Sigmoid colon (tissue), 7 donors: ENCODE results near the gene CDK18. TPM values are rescaled to one million over a fixed set of nuclear protein-coding genes. Genes with fewer than 3 reads are reported as not detected.

Experiments
- DNase-seq: peaks from one replicate; pipeline ENCODE4 v3.0.0-alpha.2; 2019
- H3K27ac ChIP-seq, 4 donors: fragments of 200-600 bp; sonication (generic); one replicate each; pipeline ENCODE4 v1.5.1; 2016 to 2019; ENCODE audit warnings: mild to moderate bottlenecking in 1 of 4
- H3K27me3 ChIP-seq, 3 donors: fragments of 200-600 bp; sonication (generic); one replicate each; pipeline ENCODE4 v1.5.1; 2019; ENCODE audit warnings: mild to moderate bottlenecking in 1 of 3
- H3K36me3 ChIP-seq, 4 donors: fragments of 200-600 bp; sonication (generic); one replicate each; pipeline ENCODE4 v1.5.1; 2016 to 2019
- H3K4me1 ChIP-seq, 4 donors: fragments of 200-600 bp; sonication (generic); one replicate each; pipeline ENCODE4 v1.5.1; 2017 to 2019
- H3K4me3 ChIP-seq, 4 donors: fragments of 200-600 bp; sonication (generic); one replicate each; pipeline ENCODE4 v1.5.1; 2017 to 2019; ENCODE audit warnings: mild to moderate bottlenecking in 2 of 4, moderate library complexity in 1 of 4
- H3K9me3 ChIP-seq, 4 donors: fragments of 200-600 bp in 3 of 4; sonication (generic) in 3 of 4; one replicate each; pipeline versions ENCODE4 v1.5.1 to v1.6.1; 2013 to 2019
- EP300 ChIP-seq, 4 donors: sonication (generic); formaldehyde crosslinking; IDR thresholded peaks; one replicate each; pipeline ENCODE4 v1.6.1; 2017; ENCODE audit warnings: antibody characterized with exemption in 4 of 4
- POLR2A ChIP-seq, 2 donors: fragments of 450-650 bp; IDR thresholded peaks; one replicate each; pipeline ENCODE4 v1.6.1; 2016; ENCODE audit warnings: antibody characterized with exemption in 2 of 2, mild to moderate bottlenecking in 2 of 2, moderate library complexity in 2 of 2
- POLR2AphosphoS5 ChIP-seq, 4 donors: sonication (generic); formaldehyde crosslinking; IDR thresholded peaks; one replicate each; pipeline ENCODE4 v1.6.1; 2017; ENCODE audit warnings: antibody characterized with exemption in 4 of 4
- WGBS, 2 donors: extraction: QIAGEN DNeasy Blood & Tissue Kit; methylation state at CpG; one replicate each; pipeline ENCODE4 v1.1.7; 2013; 5-methylcytosine and 5-hydroxymethylcytosine counted together
- intact Hi-C: fragments of 100-400 bp; cut with DNase I; formaldehyde crosslinking; loops from one replicate; pipeline ENCODE4 v1.15.1; 2023
- polyA plus RNA-seq, 3 donors: library from polyadenylated mRNA; stranded (reverse); fragments of 200-250 nt; gene quantifications; one replicate each; pipeline ENCODE4 v1.2.3, GENCODE V29; 2013
- total RNA-seq, 4 donors: library from RNA; depleted of rRNA; stranded (reverse); fragments of >200 nt; gene quantifications; one replicate each; pipeline ENCODE4 v1.1.0, GENCODE V29; 2016
- TF ChIP-seq, protein P1 (sequence below), 4 experiments: fragments of 450-650 bp in 3 of 4; fragments of 200-600 bp in 1 of 4; IDR thresholded peaks; one replicate each; pipeline ENCODE4 v1.5.1; 2016 to 2019; ENCODE audit warnings: antibody characterized with exemption in 4 of 4, mild to moderate bottlenecking in 3 of 4, moderate library complexity in 2 of 4
- donor health status: healthy with polysubstance abuse.
- donor health status: Bipolar disorder and iron deficiency.
- donor health status: healthy.

CDK18 gene
- total and polyA plus RNA-seq, 7 donors, result 6.7 to 26.8 (median 13.0) TPM

- Histone ChIP-seq H3K9me3 (no peaks in the 10 kb centered on the region), H3K27me3 (no peaks in the 10 kb centered on the region), H3K4me1 (peaks cover 0 to 26% (median 15%) of the 10 kb centered on the region in 4 donors), H3K27ac (no peak overlapping the region), H3K4me3 (no peak overlapping the region), H3K36me3 (no peaks in the 10 kb centered on the region)
- no peak for TF ChIP-seq POLR2A (IDR thresholded peaks at IDR 0.05)
- WGBS, 2 donors, result 50 to 70% methylated on average over 9 of the region's 9 CpGs
- intact Hi-C loops, result no loop called here
- DNase-seq, result no peak
These were observed 3.9 kb upstream of the CDK18 start for GRCh38 chr1:205500240-205501233.

GRCh38 chr1:205502111-205502810 is 2.2 kb upstream of the CDK18 start:
- intact Hi-C loops, result no loop called here
- H3K4me1 ChIP-seq, result peaks cover 0 to 28% (median 21%) of the 10 kb centered on the region in 4 donors
- 89 to 90% methylated on average over 3 of the region's 3 CpGs for WGBS, 2 donors
- no peaks in the 10 kb centered on the region for H3K9me3 ChIP-seq
- H3K36me3 ChIP-seq, result no peaks in the 10 kb centered on the region
- H3K27ac ChIP-seq, result no peak overlapping the region
- no peaks in the 10 kb centered on the region for H3K27me3 ChIP-seq
- TF ChIP-seq POLR2AphosphoS5 (IDR thresholded peaks at IDR 0.05) (no peak), EP300 (IDR thresholded peaks at IDR 0.05) (no peak), POLR2A (IDR thresholded peaks at IDR 0.05) (no peak)
- TF ChIP-seq, protein P1, sequence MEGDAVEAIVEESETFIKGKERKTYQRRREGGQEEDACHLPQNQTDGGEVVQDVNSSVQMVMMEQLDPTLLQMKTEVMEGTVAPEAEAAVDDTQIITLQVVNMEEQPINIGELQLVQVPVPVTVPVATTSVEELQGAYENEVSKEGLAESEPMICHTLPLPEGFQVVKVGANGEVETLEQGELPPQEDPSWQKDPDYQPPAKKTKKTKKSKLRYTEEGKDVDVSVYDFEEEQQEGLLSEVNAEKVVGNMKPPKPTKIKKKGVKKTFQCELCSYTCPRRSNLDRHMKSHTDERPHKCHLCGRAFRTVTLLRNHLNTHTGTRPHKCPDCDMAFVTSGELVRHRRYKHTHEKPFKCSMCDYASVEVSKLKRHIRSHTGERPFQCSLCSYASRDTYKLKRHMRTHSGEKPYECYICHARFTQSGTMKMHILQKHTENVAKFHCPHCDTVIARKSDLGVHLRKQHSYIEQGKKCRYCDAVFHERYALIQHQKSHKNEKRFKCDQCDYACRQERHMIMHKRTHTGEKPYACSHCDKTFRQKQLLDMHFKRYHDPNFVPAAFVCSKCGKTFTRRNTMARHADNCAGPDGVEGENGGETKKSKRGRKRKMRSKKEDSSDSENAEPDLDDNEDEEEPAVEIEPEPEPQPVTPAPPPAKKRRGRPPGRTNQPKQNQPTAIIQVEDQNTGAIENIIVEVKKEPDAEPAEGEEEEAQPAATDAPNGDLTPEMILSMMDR (IDR thresholded peaks at IDR 0.05), result no peak
- no peak for DNase-seq
- no peak overlapping the region for H3K4me3 ChIP-seq

- Histone ChIP-seq H3K4me3 (no peak overlapping the region), H3K4me1 (peaks cover 0 to 28% (median 21%) of the 10 kb centered on the region in 4 donors), H3K36me3 (no peaks in the 10 kb centered on the region), H3K27ac (no peak overlapping the region), H3K27me3 (no peaks in the 10 kb centered on the region), H3K9me3 (no peaks in the 10 kb centered on the region)
- no peak for DNase-seq
- WGBS, 2 donors, result 74 to 78% methylated on average over 3 of the region's 3 CpGs
- TF ChIP-seq, protein P1 (IDR thresholded peaks at IDR 0.05), result no peak
- TF ChIP-seq POLR2AphosphoS5 (IDR thresholded peaks at IDR 0.05) (no peak), POLR2A (IDR thresholded peaks at IDR 0.05) (no peak), EP300 (IDR thresholded peaks at IDR 0.05) (no peak)
- intact Hi-C loops, result no loop called here
These were observed 1.5 kb upstream of the CDK18 start for GRCh38 chr1:205502992-205503391.

DNA sequence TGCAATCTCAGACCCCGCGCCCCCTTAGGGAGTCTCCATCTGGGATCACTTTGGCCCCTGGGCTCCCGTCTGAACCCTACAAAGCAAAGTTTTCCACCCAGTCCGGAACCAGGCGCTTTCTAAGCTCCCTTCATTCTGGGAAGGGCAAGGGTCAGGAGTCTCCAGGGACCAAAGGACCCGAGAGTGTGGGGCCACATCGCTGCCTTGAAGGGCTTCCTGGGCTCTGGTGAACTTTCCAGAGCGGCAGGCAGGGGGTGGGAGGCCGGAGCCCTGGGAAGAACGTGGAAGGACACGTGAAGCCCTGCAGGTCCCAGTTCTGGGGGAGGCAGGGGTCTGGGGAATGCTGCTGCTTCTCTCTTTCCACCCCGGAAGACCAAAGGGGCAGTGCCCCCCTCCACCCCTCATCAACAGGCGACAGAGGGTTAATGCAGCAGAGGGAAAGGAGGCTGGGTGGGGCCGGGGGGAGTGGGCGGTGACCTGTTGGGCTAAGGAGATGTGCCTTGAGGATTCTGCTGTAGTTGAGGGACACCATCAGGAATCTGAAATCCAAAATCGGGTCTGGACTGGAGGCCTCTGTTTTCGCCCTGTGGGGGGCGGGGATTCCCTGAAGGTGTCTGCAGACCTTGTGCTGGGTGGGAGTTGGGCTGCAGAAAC is 734 bp downstream of the CDK18 start:
- 4 to 10% methylated on average over 18 of the region's 18 CpGs for WGBS, 2 donors
- intact Hi-C loops, result no loop called here
- Histone ChIP-seq H3K4me1 (peaks cover 0 to 31% (median 21%) of the 10 kb centered on the region in 4 donors), H3K36me3 (no peaks in the 10 kb centered on the region), H3K27ac (peak overlapping the region; percentile 62 to 79 (median 73)), H3K27me3 (no peaks in the 10 kb centered on the region), H3K4me3 (peak overlapping the region; percentile 62 to 71 (median 66)), H3K9me3 (no peaks in the 10 kb centered on the region)
- TF ChIP-seq POLR2A (IDR thresholded peaks at IDR 0.05), result no peak
- no peak for TF ChIP-seq EP300 (IDR thresholded peaks at IDR 0.05)
- TF ChIP-seq POLR2AphosphoS5 (IDR thresholded peaks at IDR 0.05), result no peak
- TF ChIP-seq, protein P1 (IDR thresholded peaks at IDR 0.05), result peak in 1 of 4 experiments; percentile 12
- DNase-seq, result no peak
